Measurements from ENCODE around the gene FAH.

FAH gene

DNA sequence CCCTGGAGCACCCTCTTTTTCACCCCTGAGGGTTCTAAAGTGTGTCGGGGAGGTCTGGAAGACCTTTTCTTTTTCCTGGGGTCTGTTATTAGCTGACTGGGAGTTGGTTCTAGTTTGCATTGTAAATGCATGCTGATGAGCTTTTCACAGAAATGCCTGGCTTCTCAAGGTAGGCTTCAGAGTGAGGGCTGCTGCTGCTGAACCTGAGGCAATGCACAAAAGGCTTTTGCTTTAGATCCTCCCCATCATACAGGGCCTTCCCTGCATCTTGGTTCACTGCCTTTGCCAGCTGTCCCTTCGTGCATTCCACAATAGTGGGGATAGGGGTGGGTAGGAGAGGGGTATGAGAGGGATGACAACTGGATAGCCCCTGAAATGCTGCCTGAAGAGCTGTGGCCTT is 46.6 kb downstream of the FAH start:
- DNase-seq (ENCODE audit: low read depth in 2 of 2) = no peak

DNA sequence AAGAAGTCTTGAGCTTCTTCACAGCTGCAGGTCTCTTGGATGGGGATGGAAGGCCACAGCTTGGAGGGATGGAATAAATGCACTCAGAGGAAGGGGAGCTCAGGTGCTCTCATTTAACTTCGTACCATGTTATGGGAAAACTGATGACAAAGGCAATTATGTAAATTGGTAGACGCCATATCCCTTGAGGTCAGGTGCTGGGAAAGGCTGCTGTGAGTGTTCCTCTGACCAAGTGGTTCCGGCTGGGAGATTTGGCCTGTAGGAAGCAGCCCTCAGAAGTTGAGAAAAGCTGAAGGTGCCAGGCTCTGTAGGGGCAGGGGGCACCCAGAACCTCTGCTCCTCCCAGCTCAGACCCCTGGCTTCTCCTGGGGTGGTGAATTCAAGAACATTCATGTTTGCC is 47.1 kb downstream of the FAH start:
- no peak for DNase-seq (ENCODE audit: low read depth in 2 of 2)

DNA sequence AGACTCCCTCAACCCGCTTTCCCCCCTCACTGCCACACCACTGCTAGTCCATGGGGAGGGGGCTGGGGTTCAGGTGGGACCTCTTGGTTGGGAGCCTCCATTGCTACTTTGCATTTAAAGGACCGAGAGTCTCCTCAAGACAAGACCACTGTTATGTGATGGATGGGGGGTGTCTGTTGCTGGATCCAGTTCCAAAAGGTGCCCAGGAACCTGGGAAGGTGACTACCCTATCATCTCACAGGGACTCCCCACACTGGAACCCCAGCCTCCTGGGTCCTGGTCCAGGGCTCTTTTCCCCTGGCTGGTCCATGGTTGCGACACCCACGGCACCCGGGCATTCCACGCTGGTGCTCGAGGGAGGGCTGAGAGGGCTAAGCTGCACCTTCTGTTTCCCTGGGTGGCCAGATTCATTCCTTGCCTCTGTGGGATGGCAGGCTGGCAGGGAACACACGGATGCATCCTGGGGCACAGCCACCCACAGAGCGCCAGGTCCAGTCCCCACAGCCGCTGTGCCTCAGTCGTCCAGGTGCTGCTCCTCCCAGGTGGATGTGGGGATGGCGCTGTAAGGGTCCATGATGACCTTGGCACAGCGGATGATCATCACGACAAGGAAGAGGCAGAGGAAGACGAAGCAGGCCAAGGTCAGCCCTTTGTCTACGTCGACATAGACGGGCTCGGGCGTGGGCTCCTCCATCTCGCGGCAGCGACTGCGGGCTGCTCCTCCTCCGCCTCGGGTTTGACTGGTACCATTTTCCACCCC is 48.6 kb downstream of the FAH start:
- DNase-seq (ENCODE audit: low read depth in 2 of 2) = no peak

DNA sequence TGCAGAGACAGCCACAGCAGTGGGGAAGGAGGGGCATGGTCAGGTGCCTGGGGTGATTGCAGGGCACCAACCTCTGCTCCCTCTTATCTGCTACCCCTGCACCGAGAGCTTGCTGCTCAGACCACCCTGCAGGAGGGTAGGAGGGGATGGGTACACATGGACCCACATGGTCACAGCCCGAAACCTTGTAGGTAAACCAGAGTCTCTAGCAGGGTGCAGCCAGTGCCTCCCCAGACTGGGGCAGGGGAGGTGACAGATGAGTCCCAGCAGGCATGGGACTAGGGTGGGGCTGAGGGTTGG is 49.2 kb downstream of the FAH start:
- no peak for DNase-seq (ENCODE audit: low read depth in 2 of 2)

DNA sequence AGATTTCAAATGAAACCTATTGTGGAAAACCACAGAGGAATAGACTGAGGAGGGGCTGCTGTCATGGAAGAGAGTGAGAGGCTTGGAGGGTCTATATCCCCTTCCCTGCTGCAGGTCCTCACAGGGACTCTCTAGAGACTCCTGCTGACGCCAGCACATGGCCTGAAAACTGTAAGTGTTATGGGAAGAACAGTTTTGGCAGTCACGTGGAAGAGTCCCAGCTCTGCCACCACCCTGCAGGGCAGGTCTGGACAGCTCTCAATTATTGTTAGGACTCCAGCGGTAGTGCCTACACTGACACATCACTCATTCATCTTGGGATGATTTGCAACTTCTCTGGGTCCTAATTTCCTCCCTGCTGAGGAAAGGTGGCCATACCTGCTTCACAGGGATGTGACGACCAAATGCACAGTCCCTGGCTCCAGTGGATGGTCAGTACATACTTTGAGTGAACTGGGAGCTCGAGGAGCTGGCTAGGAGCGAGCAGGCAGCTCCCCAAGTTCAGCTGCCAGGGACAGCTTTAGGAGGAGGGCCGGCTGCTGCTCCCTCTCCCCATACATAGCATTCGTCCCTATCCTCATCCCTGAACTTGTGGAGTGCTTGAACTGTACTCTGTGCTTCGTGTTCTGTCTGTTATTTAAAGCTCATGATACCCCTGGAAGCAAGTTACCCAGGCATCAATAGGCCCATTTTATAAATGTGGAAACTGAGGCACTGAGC is 50.0 kb downstream of the FAH start:
- DNase-seq (ENCODE audit: low read depth in 2 of 2) = no peak

DNA sequence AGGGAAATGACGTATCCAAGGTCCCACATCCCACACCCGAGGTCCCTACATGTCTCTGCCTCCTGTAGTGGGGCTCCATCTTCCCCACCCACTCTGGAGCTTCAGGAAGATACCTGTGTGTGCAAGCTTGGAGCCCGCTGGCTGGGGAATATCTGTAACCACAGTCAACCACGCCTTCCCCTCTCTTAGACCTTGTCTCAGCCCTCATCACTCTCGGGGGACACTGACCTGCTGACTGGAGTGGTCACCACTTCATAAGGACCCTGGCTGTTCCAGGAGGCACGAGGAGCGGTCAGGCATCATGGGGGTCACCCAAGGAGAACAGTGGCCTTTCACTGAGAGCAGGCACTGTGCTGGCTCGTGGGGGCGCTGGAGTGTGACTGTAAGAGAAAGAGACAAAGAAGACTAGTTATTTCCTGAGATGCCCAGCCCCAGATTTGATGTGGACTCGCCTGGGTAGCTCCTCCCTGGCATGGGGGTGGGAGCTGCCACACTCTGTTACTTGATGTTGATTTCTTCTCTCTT is 50.6 kb downstream of the FAH start:
- DNase-seq (ENCODE audit: low read depth in 2 of 2) = no peak

DNA sequence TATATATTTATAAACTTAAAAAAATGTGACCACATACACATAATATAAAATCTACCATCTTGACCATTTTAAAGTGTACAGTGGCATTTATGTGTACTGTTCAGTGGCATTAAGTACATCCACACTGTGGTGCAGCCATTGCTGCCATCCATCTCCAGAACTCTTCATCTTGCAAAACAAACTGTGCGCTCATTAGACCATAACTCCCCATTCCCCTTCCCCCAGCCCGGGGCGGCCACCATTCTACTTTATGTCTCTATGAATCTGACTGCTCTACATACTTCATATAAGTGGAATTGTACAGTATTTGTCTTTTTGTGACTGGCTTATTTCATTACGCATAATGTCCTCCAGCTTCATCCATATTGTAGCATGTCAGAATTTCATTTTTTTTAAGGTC is 51.4 kb downstream of the FAH start:
- DNase-seq (ENCODE audit: low read depth in 2 of 2) = no peak

DNA sequence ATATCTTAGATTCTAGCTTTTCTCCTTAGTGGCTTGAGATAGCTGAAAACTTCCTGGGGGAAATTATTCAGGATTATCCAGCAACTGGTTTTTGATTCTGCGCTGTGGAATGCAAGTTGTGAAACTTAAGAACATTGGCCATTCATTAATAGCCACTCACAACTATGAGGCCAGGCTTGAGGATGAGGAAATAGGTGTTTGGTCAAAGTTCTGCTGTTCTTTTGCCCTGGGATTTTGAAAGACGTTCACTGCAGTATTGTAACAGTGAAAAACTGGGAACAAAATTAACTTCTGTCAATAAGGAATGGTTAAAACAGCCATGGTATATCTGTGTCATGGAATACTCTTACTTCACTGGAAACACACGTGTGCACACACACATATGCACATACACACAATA is 55.1 kb downstream of the FAH start:
- no peak for DNase-seq (ENCODE audit: low read depth in 2 of 2)

DNA sequence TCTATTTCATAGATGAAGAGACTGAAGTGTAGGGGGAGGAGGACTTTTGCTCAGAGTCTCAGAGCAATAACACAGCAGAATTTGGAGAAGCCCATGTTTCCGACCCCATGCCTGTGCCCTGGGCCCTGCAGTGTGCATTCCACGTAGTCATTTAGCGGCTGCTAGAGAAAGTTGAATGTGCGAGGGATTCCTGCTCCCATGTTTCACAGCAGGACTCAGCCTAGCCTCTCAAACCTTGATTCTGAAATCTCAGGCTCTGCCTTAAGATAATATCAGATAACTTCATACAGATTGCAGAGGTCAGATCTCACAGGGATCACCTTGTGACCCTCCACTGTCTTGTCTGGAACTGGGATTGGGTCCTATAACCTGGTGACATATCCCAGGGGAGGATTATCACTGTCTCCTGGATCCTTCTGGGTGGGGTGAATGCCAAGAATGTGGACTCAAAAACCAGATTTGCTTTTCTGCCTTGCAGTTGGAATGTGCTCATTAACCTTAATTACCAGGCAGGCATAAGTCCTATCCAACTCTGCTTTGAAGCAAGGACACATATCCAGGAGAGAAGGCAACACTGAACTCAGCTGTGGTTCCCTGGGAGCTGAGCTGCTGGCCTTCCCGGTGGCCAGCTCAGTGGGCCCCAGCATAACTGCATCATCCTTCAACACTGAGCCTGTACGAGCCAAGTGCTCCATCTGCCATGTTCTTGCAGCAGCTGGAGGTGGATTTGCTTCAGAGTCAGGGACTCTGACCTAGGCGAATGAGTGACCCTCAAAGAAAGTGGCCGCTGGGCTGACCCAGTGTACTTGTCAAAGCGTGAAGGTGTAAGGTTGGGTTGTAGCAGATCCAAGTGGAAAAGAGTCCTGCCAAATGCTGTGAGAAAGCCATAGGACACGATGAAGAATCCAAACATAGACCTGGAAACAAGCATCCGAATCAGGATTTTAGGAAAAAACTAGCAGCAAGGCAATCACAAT is 56.2 kb downstream of the FAH start:
- DNase-seq (ENCODE audit: low read depth in 2 of 2) = no peak

DNA sequence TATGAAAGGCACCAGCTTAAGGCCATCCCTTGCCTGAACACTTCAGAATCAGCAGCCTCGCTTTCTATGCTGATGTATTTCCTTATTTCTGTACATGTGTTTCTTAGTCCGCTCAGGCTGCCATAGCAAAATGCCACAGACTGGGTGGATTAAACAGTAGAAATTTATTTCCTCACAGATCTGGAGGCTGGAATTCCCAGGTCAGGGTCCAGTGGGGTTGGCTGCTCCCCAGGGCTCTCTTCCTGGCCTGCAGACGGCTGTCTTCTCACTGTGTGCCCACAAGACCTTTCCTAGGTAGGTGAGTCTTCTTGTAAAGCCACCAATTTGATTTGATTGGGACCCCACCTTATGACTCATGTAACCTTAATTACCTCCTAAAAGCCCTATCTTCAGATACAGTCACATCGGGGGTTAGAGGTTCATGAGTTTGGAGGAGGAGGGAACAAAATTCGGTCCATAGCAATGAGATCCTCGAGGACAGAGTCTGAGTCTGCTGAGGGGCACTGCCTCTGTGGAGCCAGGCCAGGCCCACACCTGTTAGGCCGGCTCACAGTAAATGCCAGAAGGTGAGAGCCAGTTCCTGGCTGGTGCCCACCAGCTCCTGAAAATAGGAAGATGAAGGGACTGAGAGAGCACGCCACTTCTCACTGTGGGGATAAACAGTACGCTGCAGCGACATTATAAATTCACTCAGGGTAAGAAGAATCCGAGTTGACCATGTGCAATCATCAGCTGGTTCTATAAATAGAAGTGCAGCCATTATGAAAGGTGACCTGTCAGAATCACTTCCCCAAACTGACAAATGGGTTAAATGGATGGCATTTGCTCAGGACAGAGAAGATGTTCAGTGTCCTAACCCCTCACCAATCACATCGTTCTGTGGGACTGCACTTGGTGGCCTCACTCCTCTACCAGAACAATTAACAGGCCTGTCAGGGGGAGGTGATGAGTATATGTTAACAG is 58.1 kb downstream of the FAH start:
- no peak for DNase-seq (ENCODE audit: low read depth in 2 of 2)

DNA sequence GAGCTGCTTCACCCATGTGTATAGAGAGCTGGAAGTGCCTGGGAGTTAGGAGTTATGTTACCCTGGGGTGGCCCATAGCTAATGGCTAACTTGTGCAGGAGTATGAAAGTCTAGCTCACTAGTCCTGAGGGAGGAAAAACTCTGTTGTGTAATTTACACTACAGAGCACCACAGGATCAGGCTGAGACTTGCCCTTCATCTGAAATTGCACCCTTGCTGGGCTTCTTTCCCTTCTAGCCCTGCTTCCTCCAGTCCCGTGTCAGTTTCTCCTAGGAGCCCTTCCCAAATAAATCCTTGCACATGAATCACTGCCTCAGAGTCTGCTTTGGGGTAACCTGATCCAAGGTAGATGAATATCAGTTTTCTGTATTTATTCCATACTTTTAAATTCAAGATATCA is 59.2 kb downstream of the FAH start:
- DNase-seq (ENCODE audit: low read depth in 2 of 2) = no peak

DNA sequence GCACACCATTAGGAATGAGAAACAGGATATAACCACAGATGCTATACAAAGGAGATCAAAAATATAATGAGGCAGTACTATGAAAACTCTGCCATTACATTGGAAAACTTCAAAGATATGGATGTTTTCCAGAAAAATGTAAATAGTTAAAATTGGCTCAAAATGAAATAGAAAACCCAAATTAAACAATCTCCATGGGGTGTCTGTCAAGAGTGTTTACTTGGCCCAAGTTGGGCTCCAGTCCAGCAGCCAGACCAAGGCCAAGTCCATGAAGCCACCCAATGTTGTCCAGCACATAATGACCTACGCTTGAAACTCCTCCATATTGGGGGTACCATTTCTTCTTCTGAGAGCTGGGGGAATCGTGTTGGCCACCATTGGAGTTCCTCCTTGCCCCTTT is 62.1 kb downstream of the FAH start:
- DNase-seq (ENCODE audit: low read depth in 2 of 2) = no peak

DNA sequence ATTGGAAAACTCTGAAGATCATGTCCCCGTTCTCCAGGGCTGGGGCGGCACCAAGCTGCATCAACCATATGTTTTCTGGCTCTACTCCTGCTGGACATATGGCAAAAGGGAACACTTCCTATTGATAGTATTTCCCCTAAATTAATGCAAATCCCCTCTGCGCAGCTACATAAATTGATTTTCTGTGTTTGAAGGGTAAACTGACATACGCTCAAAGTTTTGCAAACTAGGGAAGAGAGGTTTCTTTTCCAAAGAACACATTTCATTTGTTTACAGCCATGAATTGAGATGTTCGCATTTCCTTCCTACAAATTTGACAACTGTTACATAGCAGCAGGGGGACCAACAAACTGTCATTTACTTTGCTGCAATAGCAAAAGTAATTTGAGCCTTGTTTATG is 63.3 kb downstream of the FAH start:
- DNase-seq (ENCODE audit: low read depth in 2 of 2) = no peak

DNA sequence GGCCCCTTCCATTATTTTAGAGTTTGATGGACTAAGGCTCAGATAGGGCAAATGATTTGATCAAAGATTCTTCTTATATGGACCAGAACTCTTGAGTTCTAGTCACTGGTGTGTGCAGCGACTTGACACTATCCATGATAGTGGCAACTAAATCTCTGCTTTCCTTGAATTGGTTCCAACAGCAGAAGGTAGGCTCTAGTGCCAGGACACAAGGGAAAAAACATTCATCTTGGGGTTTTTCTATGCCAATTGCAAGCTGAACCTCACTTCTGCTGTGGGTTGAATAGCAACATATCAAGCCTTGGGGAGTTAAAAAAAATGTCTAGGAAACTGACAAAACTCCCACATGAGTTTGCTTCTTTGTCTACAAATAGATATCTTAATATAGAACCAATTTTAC is 64.1 kb downstream of the FAH start:
- DNase-seq (ENCODE audit: low read depth in 2 of 2) = no peak

DNA sequence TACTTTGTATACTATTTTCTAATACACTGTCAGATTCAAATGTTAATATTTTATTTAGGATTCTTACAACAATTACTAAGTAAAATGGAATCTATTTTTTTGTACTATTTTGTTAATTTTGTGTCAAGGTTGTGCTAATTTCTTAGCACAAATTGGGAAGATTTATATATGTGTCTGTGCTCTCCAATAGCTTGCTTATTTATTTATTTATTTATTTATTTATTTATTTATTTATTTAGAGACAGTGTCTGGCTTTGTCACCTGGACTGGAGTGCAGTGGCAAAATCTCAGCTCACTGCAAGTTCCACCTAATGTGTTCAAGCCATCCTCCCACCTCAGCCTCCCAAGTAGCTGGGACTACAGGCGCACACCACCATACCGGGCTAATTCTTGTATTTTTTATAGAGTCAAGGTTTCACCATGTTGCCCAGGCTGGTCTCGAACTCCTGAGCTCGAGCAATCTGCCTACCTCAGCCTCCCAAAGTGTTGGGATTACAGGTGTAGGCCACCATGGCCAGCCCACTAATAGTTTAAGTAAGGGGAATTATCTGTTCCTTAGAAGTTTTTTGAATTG is 64.6 kb downstream of the FAH start:
- no peak for DNase-seq (ENCODE audit: low read depth in 2 of 2)

DNA sequence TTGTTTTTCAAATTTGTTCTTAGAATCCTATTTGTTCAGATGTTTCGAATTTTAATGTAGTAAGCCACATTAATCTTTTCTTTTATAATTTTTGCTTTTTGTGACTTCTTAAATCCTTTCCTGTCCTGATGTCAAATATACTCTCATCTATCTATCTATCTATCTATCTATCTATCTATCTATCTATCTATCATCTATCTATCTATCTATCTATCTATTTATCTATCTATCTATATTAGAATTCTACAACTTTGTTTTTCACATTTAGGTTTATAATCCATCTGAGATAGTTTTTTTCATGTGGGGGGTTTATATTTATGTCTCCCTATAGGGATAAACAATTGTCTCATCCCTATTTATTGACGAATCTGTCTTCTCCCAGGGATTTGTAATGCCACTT is 67.2 kb downstream of the FAH start:
- DNase-seq (ENCODE audit: low read depth in 2 of 2) = no peak

DNA sequence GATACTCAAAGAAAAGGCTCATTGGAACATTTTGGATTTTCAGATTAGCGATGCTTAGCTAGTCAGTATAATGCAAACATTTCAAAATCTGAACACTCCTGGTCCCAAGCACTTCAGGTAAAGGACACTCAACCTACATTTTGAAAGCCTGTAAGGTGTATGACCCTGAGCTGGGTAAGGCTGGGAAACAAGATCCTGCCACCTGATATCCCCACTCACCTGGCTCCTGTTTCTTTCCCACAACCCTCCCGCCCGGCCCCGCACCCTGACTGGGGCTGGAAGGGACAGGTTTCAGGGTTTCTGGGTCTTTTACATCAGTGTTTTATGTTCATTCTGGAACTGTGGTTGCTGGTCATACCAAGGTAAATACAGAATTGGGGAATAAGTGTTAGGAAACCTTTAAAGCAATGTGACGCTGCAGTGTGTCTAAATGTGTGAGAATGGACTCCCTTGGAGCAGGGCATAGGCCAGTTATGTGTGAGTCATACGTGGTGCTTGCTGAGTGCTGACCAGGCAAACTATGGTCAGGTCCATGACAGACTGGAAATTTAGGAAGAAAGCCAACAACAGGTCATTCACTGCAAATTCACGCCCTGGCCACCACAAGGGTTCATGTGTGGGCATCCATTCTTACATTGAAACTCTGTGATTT is 76.3 kb downstream of the FAH start:
- DNase-seq (ENCODE audit: low read depth in 2 of 2) = no peak

DNA sequence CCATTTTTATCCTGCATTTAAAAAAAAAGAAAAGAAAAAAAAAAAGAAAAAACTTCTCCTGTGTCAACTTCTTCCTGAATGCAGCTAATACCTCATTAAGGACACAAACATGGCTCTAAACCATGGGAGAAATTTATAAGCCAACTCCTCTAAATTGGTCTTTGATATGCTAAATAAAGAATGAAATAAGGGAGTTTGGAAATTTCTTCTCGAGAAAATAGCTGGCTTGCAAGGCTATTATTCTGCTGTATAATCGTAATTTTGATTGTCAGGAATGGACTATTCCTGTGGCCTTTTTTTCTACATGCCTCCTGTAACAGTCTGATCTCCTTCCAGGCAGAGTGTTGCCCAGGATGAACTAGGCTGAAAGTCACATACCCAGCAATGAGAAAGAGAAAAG is 78.6 kb downstream of the FAH start:
- DNase-seq (ENCODE audit: low read depth in 2 of 2) = no peak

DNA sequence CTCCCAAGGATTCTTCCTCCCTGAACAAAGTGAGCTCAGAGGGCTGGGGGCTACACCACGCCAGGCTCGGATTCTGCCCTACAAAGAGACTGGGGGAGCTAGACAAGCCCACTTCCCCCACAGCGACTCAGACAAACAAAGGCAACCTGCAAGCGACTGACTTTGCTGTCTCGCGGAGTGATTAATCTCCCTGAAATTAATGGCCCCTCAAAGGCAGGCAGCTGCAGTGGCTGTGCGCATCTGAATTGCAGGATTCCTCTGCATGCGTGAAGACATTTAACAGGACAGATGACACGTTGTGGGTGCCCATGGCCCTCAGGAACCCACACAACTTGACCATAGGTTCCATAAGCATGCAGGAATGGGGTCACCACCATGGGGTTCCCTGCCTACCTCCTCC is 80.8 kb downstream of the FAH start:
- no peak for DNase-seq (ENCODE audit: low read depth in 2 of 2)

DNA sequence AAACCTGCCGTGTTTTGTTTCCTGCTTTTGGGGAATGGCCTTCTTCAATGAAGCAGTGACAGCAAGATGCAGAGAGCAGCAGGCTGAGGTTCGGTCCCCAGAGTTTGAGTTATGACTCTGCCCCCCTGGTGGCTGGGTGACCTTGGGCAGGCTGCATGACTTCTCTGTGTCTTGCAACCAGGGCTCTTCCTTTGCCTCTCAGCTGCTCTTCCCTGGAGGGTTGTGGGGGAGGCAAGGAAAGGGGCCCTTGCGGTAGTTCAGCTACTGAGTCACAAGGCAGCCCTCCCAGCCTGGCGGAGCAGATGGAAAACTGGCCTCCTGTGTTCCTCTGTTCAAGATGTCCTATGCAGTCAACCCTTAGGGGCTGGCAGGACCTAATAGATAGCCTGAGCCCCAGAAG is 82.1 kb downstream of the FAH start:
- DNase-seq (ENCODE audit: low read depth in 2 of 2) = no peak

Data from fibroblast of skin of left quadriceps (primary cell).